IPS DF 4.7 (cell line): ENCODE data around the gene NBEAL1.
"Not testable (repeated sequence)": the region's sequence is repeated elsewhere in the genome, so short reads cannot be mapped to it uniquely, and the experiment has no call there.

Experiments used
- DNase-seq: peaks from one replicate; pipeline ENCODE4 v3.0.0-alpha.2; 2013; ENCODE audit warnings: low spot score; ENCODE audit errors: extremely low read depth

The NBEAL1 gene

GRCh38 chr2:203110496-203110895 lies 95.8 kb downstream of the NBEAL1 start:
- not testable (repeated sequence) for DNase-seq

- DNase-seq = no peak
Measured at GRCh38 chr2:203112342-203112741, 97.7 kb downstream of the NBEAL1 start.

- not testable (repeated sequence) for DNase-seq
Measured at GRCh38 chr2:203115201-203115700, 100.6 kb downstream of the NBEAL1 start.

- DNase-seq = no peak
Measured at GRCh38 chr2:203122317-203122986, 107.8 kb downstream of the NBEAL1 start.

GRCh38 chr2:203126996-203127395 lies 112.3 kb downstream of the NBEAL1 start:
- DNase-seq = no peak

GRCh38 chr2:203135105-203135504 lies 120.4 kb downstream of the NBEAL1 start:
- DNase-seq = no peak

GRCh38 chr2:203143391-203143790 lies 128.7 kb downstream of the NBEAL1 start:
- DNase-seq = no peak

- DNase-seq = no peak
Measured at GRCh38 chr2:203149194-203149593, 134.5 kb downstream of the NBEAL1 start.

- no peak for DNase-seq
Measured at GRCh38 chr2:203155406-203155805, 140.7 kb downstream of the NBEAL1 start.

GRCh38 chr2:203162722-203163121 lies 148.0 kb downstream of the NBEAL1 start:
- DNase-seq = not testable (repeated sequence)

- DNase-seq = no peak
Measured at GRCh38 chr2:203164311-203164935, 149.7 kb downstream of the NBEAL1 start.

- no peak for DNase-seq
Measured at GRCh38 chr2:203167751-203168150, 153.1 kb downstream of the NBEAL1 start.

- no peak for DNase-seq
Measured at GRCh38 chr2:203170502-203170901, 155.8 kb downstream of the NBEAL1 start.

GRCh38 chr2:203175371-203175770 lies 160.7 kb downstream of the NBEAL1 start:
- DNase-seq = no peak

GRCh38 chr2:203177361-203177760 lies 162.7 kb downstream of the NBEAL1 start:
- no peak for DNase-seq

GRCh38 chr2:203185864-203186263 lies 171.2 kb downstream of the NBEAL1 start:
- no peak for DNase-seq

- DNase-seq = not testable (repeated sequence)
Measured at GRCh38 chr2:203190547-203190946, 175.9 kb downstream of the NBEAL1 start.

- DNase-seq = not testable (repeated sequence)
Measured at GRCh38 chr2:203191026-203191425, 176.4 kb downstream of the NBEAL1 start.

- no peak for DNase-seq
Measured at GRCh38 chr2:203191961-203192360, 177.3 kb downstream of the NBEAL1 start.

- no peak for DNase-seq
Measured at GRCh38 chr2:203195331-203196036, 180.8 kb downstream of the NBEAL1 start.

GRCh38 chr2:203200866-203201265 lies 186.2 kb downstream of the NBEAL1 start:
- no peak for DNase-seq

- no peak for DNase-seq
Measured at GRCh38 chr2:203201426-203201825, 186.8 kb downstream of the NBEAL1 start.
